Stimulated activated CD4-positive, alpha-beta T cell treated with anti-CD3 and anti-CD28 coated beads, Interleukin-12 subunit alpha, Interleukin-12 subunit beta, amount 100 ng/mL, for 48 hours (primary cell): ENCODE measurements around the gene TMEM170B.

Experiments
- DNase-seq, 3 donors: peaks; one replicate each; pipeline ENCODE4 v3.0.0-alpha.2; 2020; ENCODE audit warnings: low read depth in 2 of 3, low spot score in 1 of 3

Gene TMEM170B

DNA sequence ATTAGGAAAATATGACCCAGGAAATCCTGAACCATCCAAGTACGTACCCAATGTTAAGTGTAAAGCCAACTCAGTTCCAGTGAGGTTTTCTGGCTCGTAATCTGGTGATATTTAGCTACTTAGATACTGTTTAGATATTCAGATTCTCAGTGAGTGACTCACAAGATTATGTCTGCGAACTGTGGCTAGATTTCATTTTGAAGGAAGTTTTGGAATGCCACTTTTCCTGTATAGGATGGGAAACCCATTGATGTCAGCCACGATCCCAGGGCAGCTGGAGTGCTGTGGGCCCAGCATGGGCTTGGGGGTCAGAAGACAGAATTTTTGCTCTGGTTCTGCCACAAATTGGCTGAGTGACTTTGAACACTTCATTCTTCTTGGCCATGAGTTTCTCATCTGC is 76.3 kb downstream of the TMEM170B start:
- no peak for DNase-seq

DNA sequence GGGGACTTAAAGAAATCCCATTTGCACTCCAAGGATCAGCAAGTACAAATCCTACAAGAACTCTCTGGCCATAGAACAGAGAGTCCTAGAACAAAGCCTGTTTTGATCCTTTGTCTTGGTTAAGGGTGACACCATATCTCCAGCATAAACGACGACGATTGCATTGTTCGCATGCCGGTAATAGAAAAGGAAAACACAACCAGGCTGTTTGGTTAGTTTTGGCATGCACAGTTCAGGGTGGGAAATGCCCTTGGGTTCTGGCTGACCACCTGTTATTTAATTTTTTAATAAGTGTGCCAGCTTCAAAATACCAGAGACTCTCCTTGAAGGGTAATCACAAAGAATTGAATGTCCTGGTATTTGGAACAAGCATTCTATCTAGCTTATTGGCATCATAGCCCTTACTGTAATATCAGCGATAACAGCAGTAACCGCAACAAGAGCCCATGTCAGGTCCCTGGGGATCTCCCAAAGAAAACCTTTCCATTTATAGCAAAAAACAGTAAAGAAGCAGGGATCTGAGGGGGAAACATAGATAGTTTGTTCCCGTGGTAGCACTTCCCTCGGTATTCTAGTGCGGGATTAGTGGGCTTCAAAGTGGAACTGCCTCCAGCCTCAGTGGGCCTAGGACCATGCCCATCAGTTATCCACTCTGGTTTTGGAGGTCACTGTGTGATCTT is 77.1 kb downstream of the TMEM170B start:
- DNase-seq = no peak

DNA sequence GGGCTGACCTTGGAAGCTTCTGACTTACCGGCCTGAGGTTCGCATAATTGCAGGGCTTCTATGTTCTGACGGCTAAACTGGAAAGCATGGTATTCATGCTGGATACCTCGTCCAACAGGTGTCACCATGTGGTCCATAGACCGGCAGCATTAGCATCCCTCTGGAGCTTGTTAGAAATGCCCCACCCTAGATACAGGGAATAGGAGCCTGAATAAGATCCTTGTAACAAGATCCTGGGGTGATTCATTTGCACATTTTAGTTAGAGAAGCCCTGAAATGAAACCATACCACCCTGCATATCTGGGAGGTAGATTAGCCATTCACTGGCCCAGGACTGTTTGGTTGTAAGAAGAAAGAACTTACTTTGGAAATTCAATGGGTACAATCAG is 77.7 kb downstream of the TMEM170B start:
- DNase-seq = no peak

DNA sequence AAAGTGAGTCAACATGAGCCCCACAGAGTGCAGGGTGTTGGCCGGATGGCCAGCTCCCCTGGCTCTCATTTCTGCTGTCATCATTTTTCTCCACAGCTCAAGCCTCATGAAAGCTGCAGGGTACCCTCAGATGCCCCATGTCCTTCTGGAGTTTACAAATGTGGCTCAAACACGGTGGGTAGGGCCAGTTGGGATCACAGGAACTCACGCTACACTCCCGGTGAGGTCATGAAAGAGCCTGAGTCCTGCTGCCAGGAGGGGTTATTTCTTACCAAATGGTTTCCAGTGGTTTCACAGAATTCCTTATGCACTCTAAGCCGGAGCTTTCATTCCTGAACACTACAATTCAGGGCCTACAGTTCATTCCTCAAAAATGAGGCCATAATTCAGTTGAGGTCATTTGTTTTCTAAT is 78.7 kb downstream of the TMEM170B start:
- DNase-seq = no peak

DNA sequence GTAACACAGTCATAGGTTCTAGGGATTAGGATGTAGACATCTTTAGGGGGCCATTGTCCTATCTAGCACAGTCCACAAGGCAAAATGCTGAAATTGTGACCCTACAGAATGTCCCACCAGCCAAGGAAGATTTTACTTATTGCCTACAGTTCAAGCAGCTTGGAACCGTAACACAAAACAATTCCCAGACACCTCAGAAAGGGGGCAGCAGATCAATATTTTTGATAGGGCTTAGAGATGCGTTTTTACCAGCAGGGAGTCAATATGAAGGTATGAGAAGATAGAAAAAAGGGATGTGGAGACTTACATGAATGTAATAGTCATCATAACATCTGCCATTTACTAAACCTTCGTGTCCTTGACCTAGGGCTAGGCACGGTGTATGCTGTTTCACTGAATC is 81.0 kb downstream of the TMEM170B start:
- DNase-seq = no peak

DNA sequence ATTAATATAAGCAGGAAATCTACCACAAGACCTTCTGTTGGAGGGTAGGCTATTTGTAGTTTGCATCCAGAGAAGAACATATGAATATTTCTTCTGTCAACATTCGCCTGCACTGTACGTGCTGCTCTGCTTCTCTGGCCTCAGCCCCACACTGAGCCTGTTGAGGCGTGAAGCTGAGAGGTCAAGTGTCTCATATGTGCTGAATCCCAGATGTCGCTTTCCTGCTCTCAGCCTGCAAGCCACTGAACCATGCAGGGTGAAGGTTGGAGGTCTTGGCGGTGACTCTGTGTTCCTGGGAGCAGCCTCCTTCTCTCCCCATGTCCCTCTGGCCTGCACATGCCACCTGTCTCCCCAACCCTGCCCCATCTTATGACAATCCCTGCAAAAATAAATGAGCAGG is 83.6 kb downstream of the TMEM170B start:
- no peak for DNase-seq

DNA sequence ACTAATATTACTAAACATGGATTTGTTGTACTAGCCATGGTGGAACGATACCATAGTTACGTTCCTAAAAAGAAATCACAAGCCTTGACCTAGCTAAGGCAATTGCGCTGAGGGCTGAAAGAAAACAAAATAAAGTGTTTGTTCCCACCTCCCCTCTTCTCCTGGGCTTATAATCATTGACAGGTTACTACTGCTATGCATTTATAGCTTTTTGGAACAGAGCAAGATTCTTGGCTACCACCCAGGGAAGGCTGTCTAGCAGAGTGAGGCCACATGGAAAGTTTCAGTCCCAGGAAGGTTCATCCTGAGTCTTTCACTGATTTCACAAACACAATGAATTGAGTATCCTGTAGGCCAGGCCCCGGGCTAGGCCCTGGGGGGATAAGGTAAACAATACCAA is 84.6 kb downstream of the TMEM170B start:
- DNase-seq = no peak

DNA sequence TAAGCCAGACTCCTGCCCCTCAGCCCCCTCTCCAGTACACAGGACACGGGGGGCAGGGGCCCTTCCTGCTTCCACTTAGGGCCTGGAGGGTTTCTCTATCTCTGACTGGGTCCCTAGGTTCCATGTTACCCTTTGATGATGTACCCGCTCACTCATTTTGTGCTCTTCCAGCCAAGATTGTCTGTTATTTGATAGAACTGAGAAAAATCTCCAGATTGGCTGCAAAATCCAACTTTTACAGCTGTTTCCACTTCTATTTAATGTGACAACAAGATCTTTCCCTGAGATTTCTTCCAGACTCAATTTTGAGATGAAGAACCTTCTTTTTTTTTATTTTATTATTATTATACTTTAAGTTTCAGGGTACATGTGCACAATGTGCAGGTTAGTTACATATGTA is 85.7 kb downstream of the TMEM170B start:
- no peak for DNase-seq

DNA sequence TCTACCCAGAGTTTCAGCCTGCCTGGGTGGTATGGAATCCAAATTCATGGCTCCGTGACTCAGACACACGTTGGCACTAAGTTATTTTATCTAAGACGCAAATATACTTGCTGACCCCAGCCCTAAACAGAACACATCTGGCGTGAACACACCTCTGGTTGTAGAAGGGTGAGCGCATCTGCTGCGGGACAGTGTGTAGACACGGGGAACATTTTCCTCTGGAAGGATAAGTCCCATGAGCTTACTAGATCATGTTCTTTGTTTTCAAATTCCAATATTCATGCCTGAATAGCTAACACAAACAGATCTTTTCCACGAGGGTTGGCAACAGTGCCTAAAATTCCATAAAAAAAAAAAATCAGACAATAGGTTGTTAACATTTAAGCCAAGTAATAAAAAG is 87.8 kb downstream of the TMEM170B start:
- DNase-seq = no peak

DNA sequence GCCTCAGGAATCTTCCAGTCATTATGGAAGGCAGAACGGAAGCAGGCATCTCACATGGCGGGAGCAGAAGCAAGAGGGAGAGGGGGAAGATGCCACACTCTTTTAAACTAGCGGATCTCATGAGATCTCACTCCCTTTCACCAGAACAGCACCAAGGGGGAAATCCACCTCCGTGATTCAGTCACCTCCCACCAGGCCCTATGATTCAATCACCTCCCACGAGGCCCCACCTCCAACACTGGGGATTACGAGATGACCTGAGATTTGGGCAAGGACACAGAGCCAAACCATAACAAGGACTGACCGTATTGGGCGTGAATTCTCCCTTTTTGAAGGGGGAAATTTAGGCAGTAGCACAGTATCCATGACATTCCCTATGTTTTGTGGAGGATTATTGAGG is 88.8 kb downstream of the TMEM170B start:
- DNase-seq = no peak

DNA sequence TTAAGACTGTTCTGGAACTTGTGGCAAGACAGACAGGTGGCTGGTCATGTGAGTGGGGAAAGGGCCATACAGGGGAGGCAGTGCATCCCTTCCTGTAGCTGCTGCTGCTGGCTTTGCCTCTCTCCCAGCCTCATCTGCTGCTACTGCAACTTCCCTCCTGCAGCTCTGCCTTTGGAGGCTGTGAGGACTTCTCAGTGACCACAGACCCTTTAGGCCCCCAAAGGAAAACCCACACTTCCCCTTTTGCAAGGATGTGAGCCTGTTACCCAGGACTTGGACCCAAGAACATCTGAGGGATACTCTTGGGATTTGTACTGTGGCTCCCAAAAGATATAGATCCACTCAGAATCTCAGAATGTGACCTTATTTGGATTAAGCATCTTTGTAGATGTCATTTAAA is 91.0 kb downstream of the TMEM170B start:
- no peak for DNase-seq

DNA sequence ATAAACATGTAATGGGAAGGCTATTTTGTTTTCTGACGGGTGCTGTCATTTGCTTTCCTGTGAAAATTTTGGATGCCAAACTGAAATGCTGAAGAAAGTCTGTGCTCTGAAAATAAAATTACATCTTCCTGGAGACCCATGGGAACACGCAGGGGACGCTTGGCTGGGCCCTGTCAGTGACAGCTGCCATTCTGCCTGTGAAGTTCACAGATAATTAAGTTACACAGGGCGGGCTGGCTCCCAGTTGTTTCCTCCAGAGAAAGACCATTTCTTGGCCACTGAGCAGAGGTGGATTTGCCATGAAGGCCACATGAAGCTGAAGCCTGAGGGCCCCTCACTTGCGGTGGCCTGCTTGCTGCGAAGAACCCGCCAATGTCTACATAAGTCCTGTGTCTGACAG is 93.5 kb downstream of the TMEM170B start:
- DNase-seq = no peak

DNA sequence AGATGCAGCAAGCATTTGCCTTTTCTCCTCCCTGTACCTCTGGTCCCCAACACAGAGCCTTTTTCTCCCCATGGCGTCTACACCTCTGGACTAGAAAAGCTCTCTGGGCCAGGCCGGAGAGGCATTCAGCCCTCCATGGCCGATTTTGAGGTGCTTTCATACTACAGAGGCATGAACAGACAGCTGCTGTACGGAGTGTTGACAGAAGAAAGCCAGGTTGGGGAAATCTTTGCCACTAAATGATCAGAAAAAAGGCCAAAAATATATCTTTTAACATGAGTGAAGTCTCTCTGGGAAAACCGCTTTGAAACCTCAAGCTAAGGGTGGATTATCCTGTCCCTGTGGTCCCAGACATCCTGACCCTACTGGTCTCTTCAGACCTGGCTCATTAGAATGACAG is 94.0 kb downstream of the TMEM170B start:
- no peak for DNase-seq

DNA sequence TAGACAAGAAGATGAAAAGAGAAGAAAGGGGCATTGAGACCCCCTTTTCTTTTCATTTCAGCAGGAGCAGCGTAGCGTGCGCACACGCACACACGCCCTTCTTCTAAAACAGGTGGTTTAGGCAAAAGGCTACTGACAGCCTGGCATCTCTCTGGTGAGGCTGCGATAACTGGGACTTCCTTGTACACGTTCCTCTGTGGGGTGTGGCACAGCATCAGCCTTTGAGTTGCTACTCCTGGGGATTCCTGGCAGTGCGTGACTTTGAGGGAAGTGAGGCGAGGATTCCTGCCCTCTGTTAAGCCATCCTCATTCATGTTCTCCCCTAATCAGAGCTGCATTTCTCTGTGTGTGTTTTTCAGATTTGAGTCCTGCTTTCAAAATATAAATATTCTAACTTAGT is 94.7 kb downstream of the TMEM170B start:
- DNase-seq = no peak

DNA sequence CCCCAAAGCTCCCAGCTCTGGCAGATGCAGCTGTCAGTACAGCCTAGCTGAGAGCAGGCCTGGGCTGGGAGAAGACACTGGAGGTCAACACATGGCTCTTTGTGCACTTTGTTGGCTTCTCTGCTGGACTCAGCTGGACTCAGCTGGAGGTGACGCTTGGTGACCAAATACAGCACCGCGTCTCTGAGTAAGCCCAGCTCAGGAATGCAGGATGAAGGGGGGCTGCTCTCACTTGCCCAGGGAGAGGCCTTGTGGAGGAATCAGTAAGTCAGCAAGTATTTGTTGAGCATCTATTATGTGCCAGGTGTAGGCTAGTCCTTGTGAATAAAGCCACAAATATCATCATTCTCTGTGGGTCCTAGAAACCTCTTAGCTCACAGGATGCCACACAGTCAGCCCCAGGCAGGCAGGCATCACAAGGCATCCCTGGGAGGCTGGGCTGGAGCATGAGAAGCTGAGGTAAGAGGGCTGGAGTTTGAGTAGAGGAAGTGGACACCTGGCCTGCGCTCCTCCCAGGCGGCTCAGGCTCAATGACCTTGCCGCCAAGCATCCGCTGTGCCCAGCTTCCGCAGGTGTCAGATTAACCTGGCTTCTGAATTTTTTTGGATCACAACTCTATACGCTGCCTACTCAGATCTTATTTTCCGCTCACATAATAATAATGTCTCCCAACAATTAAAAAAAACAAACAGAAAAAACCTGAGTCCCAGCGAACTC is 95.4 kb downstream of the TMEM170B start:
- DNase-seq = no peak
